Measurements from ENCODE around the gene IFITM2.
"Not testable (repeated sequence)": the region's sequence is repeated elsewhere in the genome, so short reads cannot be mapped to it uniquely, and the experiment has no call there.

Gene IFITM2

DNA sequence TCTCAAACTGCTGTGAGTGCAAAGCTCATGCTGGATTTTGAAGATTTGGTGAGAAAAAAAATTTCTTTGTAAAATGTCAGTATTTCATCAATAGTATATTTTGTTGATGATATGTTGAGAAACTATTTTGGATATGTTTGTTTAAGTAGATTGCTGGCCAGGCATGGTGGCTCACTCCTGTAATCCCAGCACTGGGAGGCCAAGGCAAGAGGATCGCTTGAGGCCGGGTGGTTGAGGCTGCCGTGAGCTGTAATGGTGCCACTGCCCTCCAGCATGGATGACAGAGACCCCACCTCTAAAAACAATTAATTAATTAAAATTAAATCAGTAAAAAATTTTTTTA, 19.9 kb downstream of the IFITM2 start:
- DNase-seq = no peak

DNA sequence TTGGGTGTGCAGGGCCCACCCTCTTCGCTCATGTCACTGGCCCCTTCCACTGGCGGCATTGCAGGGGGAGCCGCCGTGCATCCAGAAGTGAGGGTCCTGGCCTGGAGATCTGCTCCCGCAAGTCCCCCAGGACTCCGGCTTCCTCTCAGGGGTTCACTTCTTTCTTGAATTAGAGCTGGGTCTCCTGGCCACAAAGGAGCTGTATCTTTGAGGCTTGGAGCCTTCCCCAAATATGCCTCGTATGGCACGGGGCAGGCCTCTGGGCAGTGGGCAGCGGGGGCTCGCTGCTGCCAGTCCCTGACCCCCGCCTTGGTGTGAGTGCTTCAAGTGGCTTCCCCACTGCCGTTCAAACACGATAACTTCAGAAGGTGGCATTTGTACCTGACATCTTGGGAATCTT, 20.4 kb downstream of the IFITM2 start:
- DNase-seq = no peak

DNA sequence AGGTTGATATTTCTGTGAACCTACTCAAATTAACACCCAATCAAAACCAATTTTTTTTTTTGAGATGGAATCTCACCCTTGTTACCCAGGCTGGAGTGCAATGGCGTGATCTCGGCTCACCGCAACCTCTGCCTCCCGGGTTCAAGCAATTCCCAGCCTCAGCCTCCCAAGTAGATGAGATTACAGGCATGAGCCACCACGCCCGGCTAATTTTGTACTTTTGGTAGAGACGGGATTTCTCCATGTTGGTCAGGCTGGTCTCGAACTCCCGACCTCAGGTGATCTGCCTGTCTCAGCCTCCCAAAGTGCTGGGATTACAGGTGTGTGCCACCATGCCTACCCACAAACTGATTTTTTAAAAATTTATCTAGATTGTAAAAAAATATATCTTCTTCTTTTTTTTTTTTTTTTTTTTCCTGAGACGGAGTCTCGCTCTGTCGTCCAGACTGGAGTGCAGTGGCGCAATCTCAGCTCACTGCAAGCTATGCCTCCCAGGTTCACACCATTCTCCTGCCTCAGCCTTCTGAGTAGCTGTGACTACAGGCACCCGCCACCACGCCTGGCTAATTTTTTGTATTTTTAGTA, 21.0 kb downstream of the IFITM2 start:
- DNase-seq = not testable (repeated sequence)

DNA sequence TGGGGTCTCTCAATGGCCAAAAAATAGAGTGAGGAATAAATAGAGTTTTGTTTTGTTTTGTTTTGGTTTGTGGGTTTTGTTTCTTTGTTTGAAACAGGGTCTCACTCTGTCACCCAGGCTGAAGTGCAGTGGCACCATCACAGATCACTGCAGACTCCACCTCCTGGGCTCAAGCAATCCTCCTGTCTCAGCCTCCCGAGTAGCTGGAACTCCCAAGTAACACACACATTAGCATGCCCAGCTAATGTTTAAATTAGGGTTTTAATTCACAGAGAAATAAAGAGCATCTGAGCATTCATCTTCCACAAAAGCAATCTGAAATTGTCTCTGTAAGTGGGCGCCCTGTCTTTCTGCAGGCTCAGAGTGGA, 22.3 kb downstream of the IFITM2 start:
- DNase-seq = no peak

DNA sequence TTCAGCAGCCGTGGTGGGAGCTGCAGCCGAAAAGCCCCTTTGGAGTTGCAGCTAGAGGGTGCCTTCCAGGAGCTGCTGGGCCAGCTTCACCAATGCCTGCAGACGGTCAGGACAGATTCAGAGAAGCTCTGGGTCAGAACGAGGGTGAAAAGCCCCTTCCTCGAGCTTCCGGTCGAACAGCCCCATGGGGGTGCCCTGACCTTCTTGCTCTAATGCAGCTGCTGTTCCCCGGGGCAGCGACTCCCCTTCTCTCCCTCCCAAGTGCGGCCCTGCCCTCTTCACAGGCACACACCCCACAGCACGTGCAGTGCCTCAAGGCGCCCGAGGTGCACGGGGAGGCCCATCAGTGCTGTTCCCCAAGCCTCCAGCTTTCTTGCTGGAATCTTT, 22.7 kb downstream of the IFITM2 start:
- no peak for DNase-seq

DNA sequence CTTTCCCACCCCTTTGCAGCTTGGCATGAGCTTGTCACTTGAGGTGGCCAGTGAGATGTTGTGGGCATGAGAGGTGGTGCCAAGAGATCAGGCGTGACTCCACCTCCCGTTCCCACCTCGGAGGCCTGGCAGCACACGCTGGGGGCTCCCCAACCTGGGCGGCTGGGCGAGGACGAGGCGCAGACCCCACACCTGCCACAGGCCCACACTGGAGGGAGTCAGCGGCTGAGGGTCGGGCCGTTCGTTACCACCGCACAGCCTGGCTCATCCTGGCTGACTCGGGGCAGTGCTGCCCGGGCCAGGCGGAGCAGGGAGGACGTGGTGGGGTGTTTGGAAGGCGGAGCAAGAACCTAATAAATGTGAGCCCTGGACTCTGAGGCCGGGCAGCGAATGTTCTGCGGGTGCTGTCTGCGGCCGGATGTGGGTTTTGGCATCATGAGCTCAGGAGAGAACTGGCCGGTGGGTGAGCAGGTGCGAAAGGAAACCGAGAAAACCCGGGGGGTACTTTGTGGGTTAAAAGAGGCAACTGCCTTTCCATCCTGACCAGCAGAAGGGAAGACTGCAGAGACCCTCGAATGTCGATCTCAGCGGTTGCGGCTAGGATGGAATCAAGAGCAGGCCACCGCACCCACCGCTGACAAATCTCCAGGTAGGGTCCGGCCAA, 23.2 kb downstream of the IFITM2 start:
- DNase-seq = no peak

DNA sequence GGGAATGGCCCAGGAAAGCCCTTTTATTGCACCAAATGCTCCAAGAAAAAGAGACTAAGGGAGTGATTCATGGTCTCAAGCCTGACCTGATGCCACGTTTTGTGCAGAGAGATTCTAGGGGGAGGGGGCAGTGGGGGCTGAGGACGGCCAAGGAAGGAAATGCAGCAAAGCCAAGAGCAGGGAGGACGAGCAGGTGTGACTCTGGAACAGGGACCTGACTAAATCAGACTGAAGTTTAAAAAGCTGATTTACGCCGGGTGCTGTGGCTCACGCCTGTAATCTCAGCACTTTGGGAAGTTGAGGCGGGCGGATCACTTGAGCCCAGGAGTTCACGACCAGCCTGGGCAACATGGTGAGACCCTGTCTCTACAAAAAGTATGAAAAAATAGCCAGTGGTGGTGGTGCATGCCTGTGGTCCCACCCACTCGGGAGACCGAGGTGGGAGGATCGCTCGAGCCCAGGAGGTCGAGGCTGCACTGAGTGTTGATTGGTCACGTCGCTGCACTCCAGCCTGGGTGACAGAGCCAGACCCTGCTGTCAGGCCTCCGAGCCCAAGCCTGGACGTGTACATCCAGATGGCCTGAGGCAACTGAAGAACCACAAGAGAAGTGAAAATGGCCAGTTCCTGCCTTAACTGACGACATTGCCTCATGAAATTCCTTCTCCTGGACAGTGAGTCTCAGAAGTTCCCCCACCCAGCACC, 23.9 kb downstream of the IFITM2 start:
- DNase-seq = no peak

DNA sequence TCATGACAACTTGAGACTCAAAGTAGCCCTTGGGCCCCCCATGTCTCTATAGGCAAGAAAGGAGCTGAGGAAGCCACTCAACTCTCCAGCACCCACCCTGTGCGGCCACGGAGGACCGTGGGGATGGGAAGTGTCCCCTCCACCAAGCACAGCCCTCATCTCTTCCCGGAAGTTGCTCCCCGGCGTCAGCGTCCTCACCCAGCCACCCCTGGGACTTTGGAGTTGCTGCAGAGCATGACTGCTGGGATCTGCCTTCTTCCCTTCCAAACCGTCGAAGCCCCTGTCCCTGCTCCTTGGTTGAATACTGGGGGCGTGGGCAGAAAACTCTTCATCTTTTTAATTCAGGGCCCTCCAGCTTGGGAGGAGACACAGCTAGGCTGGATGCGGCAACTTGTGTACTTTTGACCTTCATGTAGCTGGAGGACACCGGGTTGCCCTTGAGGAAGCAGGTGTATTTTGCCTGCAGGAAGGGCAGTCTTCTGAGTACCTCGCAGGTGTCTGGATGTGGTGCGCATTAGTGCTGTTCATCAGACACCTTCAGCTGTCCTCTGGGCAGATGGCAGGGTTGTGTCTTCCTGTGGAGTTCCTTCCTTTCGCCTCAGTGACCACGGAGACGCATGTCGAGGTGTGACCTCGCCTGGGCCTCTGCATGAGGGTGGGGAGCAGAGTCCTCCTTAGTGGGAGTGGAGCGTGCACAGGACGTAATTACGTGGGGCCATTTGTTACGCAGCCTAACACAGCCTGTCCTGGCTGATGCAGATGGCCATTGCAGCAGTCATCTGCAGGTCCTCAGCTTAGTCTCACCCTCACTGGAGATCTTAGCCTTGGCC, 25.2 kb downstream of the IFITM2 start:
- no peak for DNase-seq

DNA sequence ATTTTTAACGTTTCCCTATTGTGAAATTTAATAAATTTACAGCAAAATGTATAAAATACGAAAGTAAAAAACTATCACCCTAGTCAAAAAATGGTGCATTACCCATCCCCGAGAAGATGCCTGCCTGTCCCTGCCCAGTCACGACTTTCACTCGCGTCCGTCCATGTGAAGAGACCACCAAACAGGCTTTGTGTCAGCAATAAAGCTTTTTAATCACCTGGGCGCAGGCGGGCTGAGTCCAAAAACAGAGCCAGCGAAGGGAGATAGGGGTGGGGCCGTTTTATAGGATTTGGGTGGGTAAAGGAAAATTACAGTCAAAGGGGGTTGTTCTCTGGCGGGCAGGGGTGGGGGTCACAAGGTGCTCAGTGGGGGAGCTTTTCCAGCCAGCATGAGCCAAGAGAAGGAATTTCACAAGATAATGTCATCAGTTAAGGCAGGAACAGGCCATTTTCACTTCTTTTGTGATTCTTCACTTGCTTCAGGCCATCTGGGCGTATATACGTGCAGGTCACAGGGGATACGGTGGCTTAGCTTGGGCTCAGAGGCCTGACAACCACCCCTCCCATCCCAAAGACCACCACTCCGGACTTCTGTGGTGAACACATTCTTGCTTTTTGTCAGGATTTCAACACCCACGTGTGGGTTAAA, 26.1 kb downstream of the IFITM2 start:
- not testable (repeated sequence) for DNase-seq

DNA sequence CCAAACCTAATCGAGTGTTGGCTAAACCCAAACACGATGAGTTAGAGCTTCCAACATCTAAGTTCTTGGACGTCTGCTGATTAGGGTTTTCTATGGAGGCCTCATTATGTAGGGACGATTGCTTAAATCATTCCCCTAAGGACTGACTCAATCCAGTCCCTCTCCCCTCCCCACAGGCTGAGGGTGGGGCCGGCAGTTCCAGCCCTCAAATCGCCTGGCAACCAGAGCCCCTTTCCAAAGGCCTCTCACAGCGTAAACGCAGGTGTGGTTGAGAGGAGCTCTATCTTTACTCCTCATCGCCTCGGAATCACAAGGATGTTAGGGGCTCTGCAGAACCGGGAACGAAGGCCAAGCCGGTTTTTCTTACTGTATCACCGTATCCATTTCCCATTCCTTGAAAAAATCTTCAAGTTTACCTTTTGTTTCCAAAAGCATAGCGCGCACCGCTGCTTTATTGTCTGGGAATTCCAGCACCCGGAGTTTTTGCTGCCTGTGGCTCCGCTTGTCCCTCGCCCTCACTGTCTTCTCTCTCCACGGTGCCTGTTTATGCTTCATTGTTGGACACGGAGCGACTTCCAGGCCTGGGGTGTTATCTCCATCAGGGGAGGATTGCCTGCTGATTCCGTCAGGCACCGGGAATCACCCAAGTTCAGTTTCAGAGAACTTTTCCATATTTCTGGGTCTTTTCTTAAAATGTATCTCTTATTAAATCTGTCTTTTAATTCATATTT, 26.8 kb downstream of the IFITM2 start:
- no peak for DNase-seq

DNA sequence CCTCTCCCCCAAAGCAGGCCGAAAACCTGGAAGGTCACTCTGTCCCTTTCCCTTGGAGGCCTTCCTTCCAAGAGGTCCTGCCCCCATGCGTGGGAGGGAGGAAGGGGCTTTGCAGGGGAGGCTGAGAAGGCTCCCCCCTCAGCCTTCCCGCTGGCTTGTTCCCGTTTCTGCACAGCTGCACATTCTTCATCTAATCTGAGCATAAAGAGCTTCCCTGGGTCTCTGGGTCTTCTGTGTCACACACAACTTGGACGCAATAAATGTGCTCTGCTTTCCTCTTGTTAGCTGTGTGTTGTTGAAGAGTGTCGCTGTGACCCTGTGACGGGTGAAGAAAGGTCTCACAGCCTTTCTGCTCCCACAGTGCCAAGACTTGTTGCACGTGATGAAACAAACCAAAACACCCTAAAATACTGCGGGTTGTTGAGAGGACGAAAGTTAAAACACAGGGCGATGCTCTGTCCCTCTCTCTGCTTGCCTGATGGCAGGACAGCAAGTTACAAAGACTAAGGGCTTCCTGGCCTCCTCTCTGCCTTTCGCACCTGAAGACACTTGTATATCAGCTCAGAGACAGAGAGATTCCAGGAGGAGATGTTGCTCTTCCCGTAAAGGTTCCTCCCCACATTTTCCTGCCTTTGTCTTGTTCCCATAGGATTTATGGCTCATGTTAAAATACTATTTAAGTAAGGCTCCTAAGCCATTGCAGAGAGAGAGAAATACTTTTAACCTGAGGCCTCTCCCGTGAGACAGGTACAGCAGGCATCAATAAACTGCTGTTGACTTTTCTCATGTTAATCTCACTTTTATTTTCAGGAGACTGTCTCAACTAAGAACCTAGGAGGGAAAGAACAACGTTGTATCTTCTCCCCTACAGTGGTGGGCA, 28.4 kb downstream of the IFITM2 start:
- no peak for DNase-seq

DNA sequence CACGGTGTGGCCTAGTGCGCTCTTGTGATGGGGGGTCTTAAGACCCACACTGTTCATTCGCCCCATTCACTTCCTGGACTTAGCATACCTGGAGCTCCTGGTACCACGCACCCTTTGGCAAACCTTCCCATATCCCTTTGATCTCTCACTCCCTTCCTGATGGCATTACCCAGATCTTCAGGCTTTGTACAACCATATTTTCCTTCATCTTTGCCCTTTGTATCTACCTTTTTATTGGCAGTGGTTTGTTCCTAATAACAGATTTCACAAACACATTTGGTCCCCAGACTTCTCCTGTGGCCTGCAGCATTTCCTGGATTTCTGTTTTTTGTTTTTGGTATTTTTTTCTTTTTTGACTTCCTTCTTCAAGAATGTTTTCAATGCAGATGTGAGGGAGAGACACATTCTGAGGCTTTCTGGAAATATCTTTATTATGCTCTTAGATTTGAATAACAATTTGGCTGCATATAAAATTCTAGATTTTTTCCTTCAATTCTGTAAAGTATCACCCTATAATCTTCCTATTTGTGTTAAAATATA, 29.1 kb downstream of the IFITM2 start:
- no peak for DNase-seq

DNA sequence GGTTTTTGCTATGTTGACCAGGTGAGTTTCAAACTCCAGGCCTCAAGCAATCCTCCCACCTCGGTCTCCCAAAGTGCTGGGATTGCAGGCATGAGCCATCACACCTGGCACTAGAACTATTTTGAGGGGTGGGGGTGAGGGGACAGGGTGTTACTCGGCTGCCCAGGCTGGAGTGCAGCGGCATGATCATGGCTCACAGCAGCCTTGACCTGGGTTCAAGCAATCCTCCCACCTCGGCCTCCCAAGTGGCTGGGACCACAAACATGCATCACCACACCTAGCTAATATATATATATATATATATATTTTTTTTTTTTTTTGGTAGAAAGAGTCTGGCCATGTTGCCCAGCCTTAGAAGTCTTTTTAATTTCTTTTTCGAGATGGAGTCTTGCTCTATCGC, 30.1 kb downstream of the IFITM2 start:
- no peak for DNase-seq

DNA sequence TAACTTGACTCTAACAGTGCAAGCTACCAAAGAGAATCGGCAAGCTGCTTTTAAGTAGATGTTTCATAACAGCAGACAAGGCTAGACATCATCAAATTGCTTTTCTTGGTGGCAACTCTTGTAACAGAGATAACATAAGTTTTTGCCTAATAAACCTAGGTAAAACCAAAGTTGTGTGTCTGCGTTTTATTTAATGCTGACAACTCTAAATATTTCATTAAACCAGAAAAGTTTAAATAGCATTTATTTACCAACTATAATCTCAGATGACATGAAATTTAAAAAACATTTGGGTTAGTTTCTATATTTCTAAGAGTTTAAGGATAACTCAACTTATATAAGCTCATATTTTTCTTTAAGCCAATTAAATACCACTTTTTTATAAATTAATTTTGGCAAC, 32.3 kb downstream of the IFITM2 start:
- no peak for DNase-seq

DNA sequence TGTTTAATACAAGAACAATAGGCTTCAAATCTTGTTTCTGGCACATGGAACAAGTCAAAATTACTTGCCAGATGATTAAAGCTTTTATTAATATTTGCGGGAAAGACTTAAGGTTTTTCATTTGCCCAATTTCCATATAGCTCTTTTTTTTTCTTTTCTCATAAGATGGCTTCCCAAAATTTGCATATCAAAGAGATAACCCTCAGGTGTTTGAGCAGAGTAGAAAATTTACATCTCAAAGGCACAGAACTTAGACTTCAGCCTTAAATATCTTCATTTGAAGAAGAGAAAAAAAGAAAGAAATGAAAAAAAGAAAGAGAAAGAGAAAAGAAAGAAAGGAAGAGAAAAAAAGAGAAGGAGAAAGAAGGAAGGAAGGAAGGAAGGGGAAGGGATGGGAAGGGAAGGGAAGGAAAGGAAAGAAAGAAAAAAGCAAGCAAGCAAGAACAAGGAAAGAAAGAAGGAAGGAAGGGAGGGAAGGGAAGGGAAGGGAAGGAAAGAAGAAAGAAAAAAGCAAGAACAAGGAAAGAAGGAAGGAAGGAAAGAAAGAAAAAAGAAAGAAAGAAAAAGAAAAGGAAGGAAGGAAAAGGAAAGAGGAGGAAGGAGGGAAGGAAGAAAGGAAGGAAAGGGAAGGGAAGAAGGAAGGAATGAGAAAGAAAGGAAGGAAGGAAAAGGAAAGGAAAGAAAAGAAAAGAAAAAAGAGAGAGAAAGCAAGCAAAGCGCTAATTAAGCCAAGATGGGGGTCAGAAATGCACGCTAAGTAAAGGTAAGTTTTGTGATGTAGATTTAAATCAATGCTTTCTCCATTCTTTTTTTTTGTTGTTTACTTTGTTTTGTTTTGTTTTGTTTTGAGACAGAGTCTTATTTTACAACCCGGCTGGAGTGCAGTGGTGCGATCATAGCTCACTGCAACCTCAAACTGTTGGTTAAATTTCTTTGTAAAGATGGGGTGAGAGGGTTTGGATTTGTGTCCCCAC, 33.2 kb downstream of the IFITM2 start:
- DNase-seq = no peak

DNA sequence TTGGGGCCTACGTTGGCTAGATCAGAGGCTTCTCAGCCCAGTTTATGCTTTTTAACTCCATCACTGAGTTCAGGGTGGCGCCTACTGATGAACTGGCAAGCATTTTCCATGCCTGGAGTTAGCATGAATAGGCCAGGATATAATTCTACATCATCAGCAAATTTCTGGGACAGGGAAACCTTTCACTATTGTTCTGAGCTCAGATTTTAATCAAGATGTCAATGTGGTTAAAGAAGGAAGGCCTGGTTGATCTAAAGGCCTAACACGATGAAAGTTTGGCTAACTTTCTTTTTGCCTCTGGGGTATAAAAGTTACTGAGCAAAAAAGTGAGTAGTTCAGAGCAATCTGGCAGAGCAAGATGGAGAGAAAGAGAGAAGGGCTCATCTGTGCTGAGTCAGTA, 34.7 kb downstream of the IFITM2 start:
- no peak for DNase-seq

DNA sequence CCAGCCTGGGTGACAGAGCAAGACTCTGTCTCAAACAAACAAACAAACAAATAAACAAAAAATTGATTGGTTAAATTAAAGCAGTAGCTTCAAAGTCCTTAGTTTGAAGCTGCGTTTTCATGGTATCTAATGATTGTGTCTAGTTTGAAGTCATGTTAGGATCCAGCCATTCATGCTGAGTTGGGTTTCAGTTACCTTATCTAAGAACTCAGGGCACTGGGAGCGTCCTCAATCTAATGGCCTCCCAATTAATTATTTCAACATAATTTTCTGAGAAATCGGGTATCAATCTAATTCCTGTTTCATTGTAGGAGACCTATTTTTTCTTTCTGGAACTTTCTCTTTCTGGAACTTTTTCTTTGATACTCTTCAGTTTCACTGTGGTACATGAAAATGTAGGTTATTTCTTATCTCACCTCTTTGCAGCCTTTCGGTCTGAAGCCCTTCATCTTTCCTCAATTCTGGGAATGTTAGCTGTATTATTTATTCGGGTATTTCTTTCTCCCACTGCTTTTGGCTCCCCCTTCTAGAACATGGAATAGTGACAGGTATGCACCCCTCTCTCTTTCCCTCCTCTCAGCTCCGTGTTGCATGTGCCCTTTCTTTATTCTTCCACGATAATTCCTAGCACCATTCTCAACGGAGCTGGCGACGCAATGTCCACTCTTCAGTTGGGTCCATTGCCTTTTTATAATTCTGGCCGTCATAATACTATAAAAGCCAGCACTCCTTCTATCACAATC, 37.4 kb downstream of the IFITM2 start:
- no peak for DNase-seq

DNA sequence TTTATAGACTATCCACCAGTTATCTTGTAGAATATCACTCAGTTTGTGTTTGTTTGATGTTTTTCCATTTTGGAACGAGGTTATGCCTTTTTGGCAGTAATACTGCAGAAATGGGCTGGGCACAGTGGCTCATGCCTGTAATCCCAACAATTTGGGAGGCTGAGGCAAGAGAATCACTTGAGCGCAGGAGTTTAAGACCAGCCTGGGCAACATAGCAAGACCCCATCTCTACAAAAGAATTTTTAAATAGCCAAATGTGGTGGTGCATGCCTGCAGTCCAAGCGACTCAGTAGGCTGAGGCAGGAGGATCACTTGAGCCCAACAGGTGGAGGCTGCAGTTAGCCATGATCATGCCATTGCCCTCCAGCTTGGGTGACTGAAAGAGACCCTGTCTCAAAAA, 38.9 kb downstream of the IFITM2 start:
- no peak for DNase-seq

DNA sequence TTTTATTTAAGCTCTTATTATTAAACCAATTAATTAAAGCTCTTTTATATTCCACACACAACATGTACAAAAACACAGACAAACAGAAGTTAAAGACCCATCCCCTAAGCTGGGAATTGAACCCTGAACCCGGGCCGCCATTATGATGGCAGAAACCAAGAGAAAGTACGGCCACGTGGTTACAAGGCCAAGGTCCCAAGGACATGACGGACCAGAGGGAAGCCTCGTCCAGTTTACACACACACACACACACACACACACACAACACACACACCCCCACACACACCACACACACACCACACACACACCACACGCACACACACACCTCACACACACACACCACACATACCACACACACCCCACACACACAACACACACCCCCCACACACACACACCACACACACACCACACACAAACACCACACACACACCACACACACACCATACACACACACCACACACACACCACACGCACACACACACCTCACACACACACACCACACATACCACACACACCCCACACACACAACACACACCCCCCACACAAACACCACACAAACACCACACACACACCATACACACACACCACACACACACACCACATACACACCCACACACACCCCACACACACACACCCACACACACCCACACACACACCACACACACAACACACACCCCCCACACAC, 41.8 kb downstream of the IFITM2 start:
- not testable (repeated sequence) for DNase-seq
